BLaER1 treated with 17β-estradiol and CSF1 and Interleukin-3, amounts not matched to agents 10 nM and 100 nM (cell line): ENCODE data around the gene GLT8D1.
A peak's percentile ranks its signal among the peaks of the same experiment; 100 is the strongest.

ENCODE experiments used
- H3K27ac ChIP-seq, 11 experiments: shearing (Covaris generic); formaldehyde crosslinking; 2 replicates each; pipeline ENCODE4 v1.8.1; 2022
- H3K27me3 ChIP-seq, 11 experiments: shearing (Covaris generic); formaldehyde crosslinking; 2 replicates each; pipeline ENCODE4 v1.8.1; 2022
- H3K36me3 ChIP-seq, 11 experiments: shearing (Covaris generic); formaldehyde crosslinking; 2 replicates each; pipeline ENCODE4 v1.8.1; 2022
- H3K4me1 ChIP-seq, 10 experiments: shearing (Covaris generic); formaldehyde crosslinking; 2 replicates each; pipeline ENCODE4 v1.8.1; 2022
- H3K4me2 ChIP-seq, 11 experiments: shearing (Covaris generic); formaldehyde crosslinking; 2 replicates each; pipeline ENCODE4 v1.8.1; 2022
- H3K4me3 ChIP-seq, 10 experiments: shearing (Covaris generic); formaldehyde crosslinking; 2 replicates each; pipeline ENCODE4 v1.8.1; 2022
- H3K9ac ChIP-seq, 11 experiments: shearing (Covaris generic); formaldehyde crosslinking; 2 replicates each; pipeline ENCODE4 v1.8.1; 2022
- H3K9me3 ChIP-seq, 11 experiments: shearing (Covaris generic); formaldehyde crosslinking; replicated peaks in 1 of 11; 2 replicates each; pipeline ENCODE4 v1.8.1; 2022
- H4K20me1 ChIP-seq, 11 experiments: shearing (Covaris generic); formaldehyde crosslinking; 2 replicates each; pipeline ENCODE4 v1.8.1; 2022
- Cebpa-rat ChIP-seq, 11 experiments: shearing (Covaris generic); IDR thresholded peaks; 2 replicates each; pipeline ENCODE4 v1.8.1; 2022

The GLT8D1 gene

GRCh38 chr3:52705438-52705687 lies 228 bp downstream of the GLT8D1 start:
- Histone ChIP-seq H3K27me3 (no peaks in the 10 kb centered on the region), H3K36me3 (peaks cover 19 to 40% (median 26%) of the 10 kb centered on the region in 11 experiments), H3K4me1 (peaks cover 43 to 65% (median 52%) of the 10 kb centered on the region in 10 experiments), H3K9me3 (no peaks in the 10 kb centered on the region), H3K4me2 (peak overlapping the region; percentile 93 to 100 (median 97)), H4K20me1 (peaks cover 0 to 7% (median 0%) of the 10 kb centered on the region in 11 experiments; a peak in 3 of 22 replicates), H3K27ac (peak overlapping the region; percentile 72 to 92 (median 88)), H3K4me3 (peak overlapping the region; percentile 75 to 94 (median 83)), H3K9ac (peak overlapping the region; percentile 87 to 94 (median 92))
- no peak for TF ChIP-seq Cebpa-rat (IDR thresholded peaks at IDR 0.05)

- H3K27me3 ChIP-seq: no peaks in the 10 kb centered on the region
- H3K4me2 ChIP-seq: peak overlapping the region; percentile 93 to 100 (median 97)
- peak overlapping the region; percentile 87 to 94 (median 92) for H3K9ac ChIP-seq
- peaks cover 21 to 40% (median 25%) of the 10 kb centered on the region in 11 experiments for H3K36me3 ChIP-seq
- H4K20me1 ChIP-seq: peaks cover 0 to 7% (median 0%) of the 10 kb centered on the region in 11 experiments; a peak in 4 of 22 replicates
- TF ChIP-seq Cebpa-rat (IDR thresholded peaks at IDR 0.05): no peak
- H3K4me3 ChIP-seq: peak overlapping the region; percentile 75 to 94 (median 83)
- H3K4me1 ChIP-seq: peaks cover 38 to 60% (median 46%) of the 10 kb centered on the region in 10 experiments
- H3K27ac ChIP-seq: peak overlapping the region; percentile 72 to 92 (median 88)
- no peaks in the 10 kb centered on the region for H3K9me3 ChIP-seq
Observed at GRCh38 chr3:52704611-52705437, 767 bp downstream of the GLT8D1 start.

GRCh38 chr3:52703341-52703740 lies 2.2 kb downstream of the GLT8D1 start:
- peaks cover 28 to 49% (median 38%) of the 10 kb centered on the region in 10 experiments for H3K4me1 ChIP-seq
- H4K20me1 ChIP-seq: peaks cover 0 to 12% (median under 1%) of the 10 kb centered on the region in 11 experiments; a peak in 4 of 22 replicates
- peak overlapping the region in 9 of 11 experiments; percentile 6 to 94 (median 92); a peak in 11 of 22 replicates for H3K9ac ChIP-seq
- H3K27ac ChIP-seq: peak overlapping the region in 9 of 11 experiments; percentile 87 to 92 (median 88); a peak in 11 of 22 replicates
- H3K27me3 ChIP-seq: no peaks in the 10 kb centered on the region
- H3K4me3 ChIP-seq: peak overlapping the region in 6 of 10 experiments; percentile 81 to 94 (median 84); a peak in 8 of 20 replicates
- TF ChIP-seq Cebpa-rat (IDR thresholded peaks at IDR 0.05): no peak
- H3K36me3 ChIP-seq: peaks cover 12 to 40% (median 24%) of the 10 kb centered on the region in 11 experiments; a peak in 21 of 22 replicates
- peak overlapping the region; percentile 93 to 100 (median 97) for H3K4me2 ChIP-seq
- H3K9me3 ChIP-seq: no peaks in the 10 kb centered on the region

DNA sequence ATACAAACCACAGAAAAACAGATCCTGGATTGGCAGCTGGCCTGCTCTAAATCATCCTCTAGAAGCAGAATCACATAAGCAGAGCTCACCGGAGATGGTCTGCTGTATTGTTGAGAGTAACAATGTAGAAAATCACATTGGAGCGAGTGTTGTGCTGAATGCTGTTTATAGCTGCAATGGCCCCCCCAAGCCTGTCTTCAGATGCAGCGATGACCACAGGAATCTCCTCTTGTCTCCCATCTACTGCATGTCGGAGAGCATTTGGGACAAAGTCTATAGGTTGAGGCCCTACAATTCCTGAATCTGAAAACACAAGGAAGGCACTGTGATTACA lies 8.0 kb downstream of the GLT8D1 start:
- H3K27ac ChIP-seq: peak overlapping the region in 6 of 11 experiments; percentile 2 to 53 (median 26); a peak in 8 of 22 replicates
- peak overlapping the region in 2 of 11 experiments; percentile 12 to 13; a peak in 1 of 22 replicates for H3K9ac ChIP-seq
- H3K4me2 ChIP-seq: peak overlapping the region in 2 of 11 experiments; percentile 39 to 42; a peak in 2 of 22 replicates
- H3K36me3 ChIP-seq: peaks cover 60 to 86% (median 71%) of the 10 kb centered on the region in 11 experiments
- peaks cover 0 to 41% (median 8%) of the 10 kb centered on the region in 10 experiments; a peak in 12 of 20 replicates for H3K4me1 ChIP-seq
- H3K27me3 ChIP-seq: no peaks in the 10 kb centered on the region
- H3K4me3 ChIP-seq: no peak overlapping the region
- TF ChIP-seq Cebpa-rat (IDR thresholded peaks at IDR 0.05): no peak
- H4K20me1 ChIP-seq: peaks cover 0 to 60% (median 38%) of the 10 kb centered on the region in 11 experiments; a peak in 21 of 22 replicates
- no peaks in the 10 kb centered on the region for H3K9me3 ChIP-seq

DNA sequence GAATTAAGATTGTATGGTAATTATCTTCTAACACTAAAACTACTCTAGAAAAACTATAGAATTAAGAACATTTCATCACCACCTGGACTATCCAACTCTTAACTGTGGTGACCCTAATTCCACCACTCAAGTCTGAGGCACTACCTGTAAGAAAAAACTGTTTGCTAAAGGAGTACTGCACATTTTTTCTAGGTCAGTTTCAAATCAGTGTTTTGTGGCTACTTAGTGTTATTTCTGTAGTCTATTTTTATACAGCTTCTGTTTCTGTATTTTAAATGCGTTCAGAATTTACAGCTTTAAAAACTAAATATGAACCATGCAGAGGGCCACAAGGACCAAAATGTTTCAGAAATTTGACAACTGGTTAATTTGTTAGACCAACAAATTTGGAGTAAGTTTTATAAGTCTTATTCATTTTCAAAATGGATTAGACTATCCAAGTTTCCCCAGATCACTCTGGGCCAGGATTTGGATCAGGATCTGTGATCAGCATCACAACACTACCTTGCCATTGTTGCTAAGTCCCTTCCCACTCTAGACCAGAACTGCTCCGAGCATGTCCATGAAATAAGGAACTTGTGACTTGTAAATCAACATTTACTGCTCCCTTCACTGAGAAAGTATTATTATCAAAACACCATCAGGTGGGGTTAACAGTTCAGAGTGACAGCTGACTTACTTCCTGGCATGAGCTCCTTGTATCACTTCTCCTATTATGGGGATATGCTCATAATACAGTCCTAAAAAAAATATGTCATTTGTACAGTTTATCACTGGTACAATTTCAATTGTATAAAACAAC lies 8.6 kb downstream of the GLT8D1 start:
- no peak for TF ChIP-seq Cebpa-rat (IDR thresholded peaks at IDR 0.05)
- H3K4me2 ChIP-seq: peak overlapping the region in 2 of 11 experiments; percentile 39 to 42; a peak in 2 of 22 replicates
- 0 out of 22 replicates have a peak overlapping the region, but pooled peaks of 2 of the 11 experiments have one; percentile 12 to 13 for H3K9ac ChIP-seq
- H3K4me3 ChIP-seq: no peak overlapping the region
- peaks cover 0 to 66% (median 44%) of the 10 kb centered on the region in 11 experiments; a peak in 21 of 22 replicates for H4K20me1 ChIP-seq
- peaks cover 0 to 36% (median 8%) of the 10 kb centered on the region in 10 experiments; a peak in 10 of 20 replicates for H3K4me1 ChIP-seq
- no peaks in the 10 kb centered on the region for H3K9me3 ChIP-seq
- H3K27ac ChIP-seq: peak overlapping the region in 6 of 11 experiments; percentile 2 to 53 (median 26); a peak in 8 of 22 replicates
- no peaks in the 10 kb centered on the region for H3K27me3 ChIP-seq
- peaks cover 66 to 86% (median 77%) of the 10 kb centered on the region in 11 experiments for H3K36me3 ChIP-seq

DNA sequence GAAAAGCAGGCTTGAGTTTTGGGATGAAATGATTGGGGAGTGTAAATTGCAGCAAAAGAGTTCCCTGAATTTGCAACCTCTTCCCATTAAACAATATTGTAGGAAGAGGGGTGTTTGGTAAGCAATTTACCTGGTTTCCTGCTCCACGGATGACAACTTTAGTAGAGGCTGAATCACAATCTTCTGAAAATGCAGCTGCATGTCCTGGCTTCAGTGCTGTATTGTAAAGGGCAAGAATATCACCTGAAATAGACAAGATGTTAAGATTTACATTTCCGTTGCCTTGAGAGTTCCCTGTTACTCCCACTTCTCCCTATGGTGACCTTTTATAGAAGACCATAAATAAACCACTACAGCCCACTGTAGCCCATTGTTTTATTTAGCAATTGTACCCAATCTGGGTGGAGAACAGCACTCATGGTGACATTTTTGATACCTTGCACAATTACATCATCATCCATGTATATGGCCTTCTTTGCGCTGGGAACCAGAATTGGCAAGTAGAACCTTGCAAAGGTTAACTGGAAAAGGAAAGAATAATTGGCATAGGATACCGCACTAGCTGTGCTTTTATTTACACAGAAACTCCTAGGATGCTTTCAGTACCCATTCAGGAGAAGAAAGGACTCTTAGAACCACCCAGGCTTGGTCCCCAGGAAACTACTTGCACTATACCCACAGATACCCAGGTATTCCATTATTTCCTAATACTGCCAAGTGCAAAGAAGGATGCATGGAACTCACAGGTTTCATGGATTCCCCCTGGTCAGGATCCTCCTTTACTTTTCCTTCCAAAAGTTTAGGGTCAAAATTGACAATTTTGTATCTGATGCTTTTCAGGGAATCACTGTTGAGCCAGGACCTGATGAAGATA lies 9.6 kb downstream of the GLT8D1 start:
- Histone ChIP-seq H3K27ac (peak overlapping the region in 1 of 11 experiments; percentile 53; a peak in 1 of 22 replicates), H3K36me3 (peaks cover 75 to 93% (median 87%) of the 10 kb centered on the region in 11 experiments), H3K9ac (no peak overlapping the region), H3K4me3 (no peak overlapping the region), H3K4me2 (no peak overlapping the region), H4K20me1 (peaks cover 0 to 76% (median 54%) of the 10 kb centered on the region in 11 experiments; a peak in 21 of 22 replicates), H3K27me3 (no peaks in the 10 kb centered on the region), H3K9me3 (no peaks in the 10 kb centered on the region), H3K4me1 (peaks cover 0 to 35% (median 8%) of the 10 kb centered on the region in 10 experiments; a peak in 12 of 20 replicates)
- no peak for TF ChIP-seq Cebpa-rat (IDR thresholded peaks at IDR 0.05)

DNA sequence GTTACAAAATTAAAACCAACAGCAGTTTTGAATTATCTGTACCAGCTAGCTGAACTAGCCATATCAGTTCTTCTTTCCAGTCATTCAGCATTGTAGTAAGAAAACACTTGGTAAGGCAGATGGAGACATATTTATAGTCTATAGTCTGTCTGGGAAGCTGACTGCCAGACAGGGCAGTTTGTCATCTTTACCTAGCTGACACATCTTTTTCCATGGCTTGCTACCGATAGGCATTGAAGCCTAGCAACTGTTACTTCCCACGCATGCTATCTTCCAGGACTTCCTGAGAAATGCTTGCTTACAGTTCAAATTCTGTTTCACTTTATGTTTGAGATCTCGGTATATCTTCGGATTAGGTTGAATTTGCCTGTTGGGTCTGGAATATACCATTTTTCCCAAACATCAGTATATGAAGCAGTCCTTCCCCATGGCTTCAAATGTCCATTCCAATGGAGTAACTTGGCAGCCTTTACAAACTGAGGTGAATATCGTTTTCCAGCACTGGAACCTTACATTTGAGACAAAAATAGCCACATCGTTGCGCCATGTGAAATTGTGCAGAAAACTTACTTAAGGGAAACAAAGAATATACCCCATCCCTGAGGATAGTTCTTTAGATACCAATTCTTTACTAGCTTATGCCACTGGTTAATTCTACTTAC lies 10.9 kb downstream of the GLT8D1 start:
- no peak overlapping the region for H3K27ac ChIP-seq
- H3K4me2 ChIP-seq: no peak overlapping the region
- no peak overlapping the region for H3K9ac ChIP-seq
- H3K4me3 ChIP-seq: no peak overlapping the region
- no peak for TF ChIP-seq Cebpa-rat (IDR thresholded peaks at IDR 0.05)
- peaks cover 87 to 100% (median 95%) of the 10 kb centered on the region in 11 experiments for H3K36me3 ChIP-seq
- H3K27me3 ChIP-seq: no peaks in the 10 kb centered on the region
- no peaks in the 10 kb centered on the region for H3K9me3 ChIP-seq
- H4K20me1 ChIP-seq: peaks cover 0 to 86% (median 67%) of the 10 kb centered on the region in 11 experiments; a peak in 21 of 22 replicates
- peaks cover under 1 to 49% (median 15%) of the 10 kb centered on the region in 10 experiments; a peak in 14 of 20 replicates for H3K4me1 ChIP-seq
